Measurements from ENCODE around the gene VRK3. TPM values are rescaled to one million over a fixed set of nuclear protein-coding genes. Genes with fewer than 3 reads are reported as not detected.

The VRK3 gene
- total and polyA plus RNA-seq, 2 donors (not counting 1 experiment from before 2014, with no cell fraction given): 58.5 to 123 TPM

Other genes with a start within 250 kb of the VRK3 start
- gene FUZ, start 212.1 kb downstream of the VRK3 start, total RNA-seq: 31.5 and 36.7 TPM in 2 replicates
- gene FUZ, start 212.1 kb downstream of the VRK3 start, polyA plus RNA-seq: 30.2 and 31.7 TPM in 2 replicates
- gene MED25, start 207.1 kb downstream of the VRK3 start, total RNA-seq: 123 and 126 TPM in 2 replicates
- gene MED25, start 207.1 kb downstream of the VRK3 start, polyA plus RNA-seq: 83.0 and 93.0 TPM in 2 replicates
- gene PTOV1, start 174.2 kb downstream of the VRK3 start, total RNA-seq: 225 and 230 TPM in 2 replicates
- 144 and 171 TPM in 2 replicates for gene PTOV1, start 174.2 kb downstream of the VRK3 start, polyA plus RNA-seq
- gene PNKP, start 157.8 kb downstream of the VRK3 start, total RNA-seq: 273 and 274 TPM in 2 replicates
- gene PNKP, start 157.8 kb downstream of the VRK3 start, polyA plus RNA-seq: 173 and 179 TPM in 2 replicates
- 23.0 and 25.2 TPM in 2 replicates for gene AKT1S1, start 148.0 kb downstream of the VRK3 start, total RNA-seq
- 15.9 and 16.6 TPM in 2 replicates for gene AKT1S1, start 148.0 kb downstream of the VRK3 start, polyA plus RNA-seq
- gene TBC1D17, start 147.7 kb downstream of the VRK3 start, total RNA-seq: 94.3 and 98.7 TPM in 2 replicates
- gene TBC1D17, start 147.7 kb downstream of the VRK3 start, polyA plus RNA-seq: 85.7 and 89.0 TPM in 2 replicates
- gene IL4I1, start 128.5 kb downstream of the VRK3 start, total RNA-seq: 3.1 and 3.9 TPM in 2 replicates
- gene IL4I1, start 128.5 kb downstream of the VRK3 start, polyA plus RNA-seq: 0.48 and 0.71 TPM in 2 replicates
- 37.6 and 38.5 TPM in 2 replicates for gene ATF5, start 96.2 kb downstream of the VRK3 start, total RNA-seq
- gene ATF5, start 96.2 kb downstream of the VRK3 start, polyA plus RNA-seq: 9.0 and 16.0 TPM in 2 replicates
- gene NUP62, start 95.9 kb downstream of the VRK3 start, total RNA-seq: 75.7 and 81.7 TPM in 2 replicates
- 14.9 and 25.2 TPM in 2 replicates for gene NUP62, start 95.9 kb downstream of the VRK3 start, polyA plus RNA-seq
- not detected in 2 replicates for gene SIGLEC11, start 64.2 kb downstream of the VRK3 start, total RNA-seq
- 0.09 and 0.10 TPM in 2 replicates for gene SIGLEC11, start 64.2 kb downstream of the VRK3 start, polyA plus RNA-seq
- gene ZNF473, start 633 bp upstream of the VRK3 start, total RNA-seq: 9.8 and 13.8 TPM in 2 replicates
- gene ZNF473, start 633 bp upstream of the VRK3 start, polyA plus RNA-seq: 5.1 and 5.5 TPM in 2 replicates
- not detected in 2 replicates for gene IZUMO2, start 137.9 kb upstream of the VRK3 start, total RNA-seq
- gene IZUMO2, start 137.9 kb upstream of the VRK3 start, polyA plus RNA-seq: not detected in 2 replicates
- not detected in 2 replicates for gene MYH14, start 178.2 kb upstream of the VRK3 start, total RNA-seq
- not detected in 2 replicates for gene MYH14, start 178.2 kb upstream of the VRK3 start, polyA plus RNA-seq